GM20431 (cell line): Measurements from ENCODE around the gene TSKU.

ENCODE experiments used
- in situ Hi-C: fragments of 300-500 bp; cut with MseI, MboI; formaldehyde crosslinking; loops from one replicate; pipeline ENCODE4 v1.15.0; 2020; ENCODE audit warnings: low sequenced_read_pairs; ENCODE audit not compliant: unreplicated experiment

Gene TSKU

GRCh38 chr11:76798202-76798581, 15.0 kb downstream of the TSKU start:
- in situ Hi-C loops: loop anchor here (10.0 kb wide), 1 partner anchor 63 kb away; no protein-coding TSS in a partner anchor

DNA sequence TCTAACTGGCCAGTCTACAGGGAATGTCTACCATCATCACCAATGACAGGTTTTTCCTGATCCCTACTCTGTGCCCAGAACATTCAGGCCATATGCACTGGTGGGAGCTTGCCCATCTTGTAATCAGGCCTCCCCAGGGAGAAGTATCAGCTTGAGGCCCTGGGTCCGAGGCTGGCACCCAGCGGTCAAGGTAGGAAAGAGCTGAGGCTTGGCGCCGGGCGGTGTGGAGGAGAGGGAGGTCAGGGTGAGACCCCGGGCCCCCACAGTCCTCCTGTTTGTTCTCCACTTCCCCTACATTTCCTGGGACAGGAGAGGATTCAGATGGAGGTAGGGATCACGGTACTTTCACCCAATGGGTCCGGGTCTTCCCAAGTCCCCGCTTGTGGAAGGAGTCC, 15.5 kb downstream of the TSKU start:
- in situ Hi-C loops: loop anchor here (10.0 kb wide), 1 partner anchor 64 kb away; no protein-coding TSS in a partner anchor

- in situ Hi-C loops: loop anchor here (10.0 kb wide), 1 partner anchor 64 kb away; no protein-coding TSS in a partner anchor
These were observed 16.1 kb downstream of the TSKU start for GRCh38 chr11:76799066-76799804.

- in situ Hi-C loops: no loop called here
These were observed 17.5 kb downstream of the TSKU start for GRCh38 chr11:76800466-76801200.

GRCh38 chr11:76801225-76801624, 18.1 kb downstream of the TSKU start:
- in situ Hi-C loops: no loop called here

GRCh38 chr11:76801736-76802135, 18.6 kb downstream of the TSKU start:
- in situ Hi-C loops: no loop called here

DNA sequence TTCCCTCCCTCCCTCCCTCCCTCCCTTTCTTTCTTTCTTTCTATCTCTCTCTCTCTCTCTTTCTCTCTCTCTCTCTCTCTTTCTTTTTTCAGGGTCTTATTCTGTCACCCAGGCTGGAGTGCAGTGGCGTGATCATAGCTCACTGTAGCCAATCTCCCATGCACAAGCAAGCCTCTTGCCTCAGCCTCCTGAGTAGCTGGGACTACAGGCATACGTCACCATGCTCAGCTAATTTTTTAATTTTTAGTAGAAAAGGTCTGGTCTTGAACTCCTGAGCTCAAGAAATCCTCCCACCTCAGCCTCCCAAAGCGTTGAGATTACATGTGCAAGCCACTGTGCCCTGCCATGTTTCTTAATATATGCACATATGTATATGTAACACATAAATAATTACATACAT, 19.0 kb downstream of the TSKU start:
- in situ Hi-C loops: no loop called here

DNA sequence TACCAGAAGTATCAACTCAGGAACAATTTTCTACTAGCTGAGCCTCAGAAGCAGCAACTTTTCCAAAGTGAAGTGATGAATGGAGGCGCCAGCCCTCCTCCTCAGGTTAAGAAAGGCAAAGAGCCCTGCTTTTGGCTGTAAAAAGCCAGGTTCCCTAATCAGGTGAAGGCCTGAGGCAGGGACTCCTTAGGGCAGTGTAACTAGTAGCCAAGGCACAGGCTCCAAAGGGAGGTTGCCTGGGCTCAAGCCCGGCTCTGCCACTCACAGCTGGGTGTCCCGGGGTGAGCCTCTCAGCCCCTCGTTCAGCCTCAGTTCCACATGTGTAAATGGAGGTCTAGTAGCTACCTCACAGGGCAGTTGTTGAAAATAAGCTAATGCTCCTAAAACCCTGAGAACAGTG, 19.5 kb downstream of the TSKU start:
- in situ Hi-C loops: no loop called here

DNA sequence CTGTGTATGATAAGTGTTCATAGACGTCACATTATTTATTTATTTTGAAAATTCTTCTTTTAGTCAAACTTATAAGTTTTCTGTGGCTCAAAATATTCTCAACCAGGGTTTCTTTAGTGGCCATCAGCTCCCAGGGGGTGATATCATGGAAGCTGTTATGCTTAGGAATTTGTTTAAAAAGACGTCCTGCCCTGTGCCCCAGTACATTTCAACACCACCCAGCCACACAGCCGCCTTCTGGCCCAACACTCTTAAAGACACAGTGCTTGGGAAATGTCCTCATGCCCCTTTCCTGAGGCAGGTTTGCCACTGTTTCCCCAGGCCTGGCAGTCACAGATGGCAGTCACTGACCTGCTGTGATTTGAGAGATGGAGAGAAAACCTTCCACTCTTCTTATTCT, 19.9 kb downstream of the TSKU start:
- in situ Hi-C loops: no loop called here

DNA sequence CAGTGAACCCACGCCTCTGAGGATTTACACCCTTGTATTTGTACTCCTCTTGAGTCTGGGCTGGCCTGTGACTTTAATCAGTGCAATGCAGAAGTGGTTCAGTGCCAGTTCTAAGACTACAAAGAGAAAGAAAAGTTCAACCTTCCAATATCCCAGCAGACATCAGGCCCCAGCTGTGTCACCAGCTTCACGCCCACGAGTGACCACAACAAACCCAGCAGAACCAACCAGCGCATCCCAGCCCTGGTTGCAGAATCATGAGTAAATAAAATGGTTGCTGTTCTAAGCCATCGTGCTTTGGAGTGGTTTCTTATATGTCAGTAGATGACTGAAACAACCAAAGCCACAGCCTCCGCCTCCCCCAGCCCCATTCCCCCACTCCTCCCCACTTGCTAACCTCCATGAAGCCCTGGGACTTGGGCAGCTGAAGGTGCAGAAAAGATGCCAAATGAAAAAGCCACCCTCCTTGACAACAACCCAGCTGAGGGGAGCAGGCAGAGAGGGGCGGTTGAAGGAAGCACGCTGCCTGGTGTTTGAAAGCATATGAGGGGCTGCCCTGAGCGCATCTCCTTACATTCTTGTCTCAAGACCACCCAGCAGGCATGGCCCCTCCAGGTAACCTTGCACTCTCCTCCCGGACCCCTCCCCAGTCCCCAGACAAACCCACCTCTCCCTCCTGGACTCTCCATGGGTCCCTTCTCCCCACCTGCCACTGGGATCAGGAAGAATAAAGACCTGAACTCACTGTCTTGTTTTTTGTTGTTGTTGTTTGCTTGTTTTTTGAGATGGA, 20.9 kb downstream of the TSKU start:
- in situ Hi-C loops: no loop called here

DNA sequence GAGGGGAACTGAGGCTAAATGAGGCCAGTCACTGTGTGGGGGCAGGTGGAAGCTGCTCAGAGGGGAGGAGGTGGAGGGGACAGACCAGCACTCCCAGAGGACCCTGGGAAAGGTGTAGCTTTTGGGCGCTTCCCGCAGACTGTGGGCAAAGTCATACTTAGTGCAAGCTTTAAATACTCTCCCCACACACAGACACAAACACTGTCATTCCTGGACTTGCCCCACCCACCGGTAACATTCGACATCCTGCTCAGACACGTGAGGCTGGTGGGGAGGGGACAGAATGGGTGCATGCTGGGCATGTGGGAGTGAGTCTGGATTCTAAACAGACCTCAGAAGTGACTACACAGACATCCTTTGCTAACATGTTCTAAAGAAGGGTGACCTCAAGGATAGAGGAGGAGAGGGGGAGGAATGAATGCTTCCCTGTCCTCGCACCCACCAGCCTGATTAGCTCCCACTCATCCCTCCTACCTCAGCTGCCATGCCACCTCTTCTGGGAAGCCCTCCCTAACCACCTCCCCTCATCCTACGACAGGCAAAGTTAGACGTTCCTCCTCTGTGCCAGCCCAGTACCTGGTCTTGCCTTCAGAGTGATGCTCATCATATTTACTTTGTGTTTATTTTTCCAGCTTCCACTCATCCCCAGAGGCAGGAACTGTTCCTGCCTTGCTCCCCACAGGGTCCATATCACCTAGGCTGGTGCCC, 22.2 kb downstream of the TSKU start:
- in situ Hi-C loops: no loop called here

GRCh38 chr11:76806131-76806530, 23.0 kb downstream of the TSKU start:
- in situ Hi-C loops: no loop called here

DNA sequence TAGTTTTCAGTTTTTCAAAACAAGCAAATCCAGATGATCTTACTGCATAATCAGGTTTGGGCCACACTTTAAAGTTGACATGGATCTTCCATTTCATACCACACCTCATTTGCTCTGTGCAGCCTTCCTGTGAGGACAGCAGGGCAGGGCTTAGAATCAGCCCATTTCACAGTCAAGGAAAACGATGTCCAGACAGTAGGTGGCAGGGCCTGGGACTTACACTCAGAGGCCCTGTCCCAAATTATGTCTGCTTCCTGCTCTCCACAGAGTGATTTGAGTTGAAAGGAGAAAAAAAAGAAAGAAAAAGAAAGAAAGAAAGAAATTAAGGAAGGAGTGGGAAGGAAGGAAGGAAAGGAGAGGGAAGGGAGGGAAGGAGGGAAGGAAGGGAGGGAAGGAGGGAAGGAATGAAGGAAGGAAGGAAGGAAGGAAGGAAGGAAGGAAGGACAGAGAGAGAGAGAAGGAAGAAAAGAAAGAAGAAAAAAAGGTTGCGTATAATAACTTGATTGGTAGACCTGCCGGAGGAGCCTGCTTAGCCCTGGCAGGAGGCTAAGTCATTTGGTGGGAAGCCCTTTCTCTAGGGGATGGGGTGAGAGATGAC, 23.6 kb downstream of the TSKU start:
- in situ Hi-C loops: no loop called here

GRCh38 chr11:76807206-76807875, 24.2 kb downstream of the TSKU start:
- in situ Hi-C loops: no loop called here

DNA sequence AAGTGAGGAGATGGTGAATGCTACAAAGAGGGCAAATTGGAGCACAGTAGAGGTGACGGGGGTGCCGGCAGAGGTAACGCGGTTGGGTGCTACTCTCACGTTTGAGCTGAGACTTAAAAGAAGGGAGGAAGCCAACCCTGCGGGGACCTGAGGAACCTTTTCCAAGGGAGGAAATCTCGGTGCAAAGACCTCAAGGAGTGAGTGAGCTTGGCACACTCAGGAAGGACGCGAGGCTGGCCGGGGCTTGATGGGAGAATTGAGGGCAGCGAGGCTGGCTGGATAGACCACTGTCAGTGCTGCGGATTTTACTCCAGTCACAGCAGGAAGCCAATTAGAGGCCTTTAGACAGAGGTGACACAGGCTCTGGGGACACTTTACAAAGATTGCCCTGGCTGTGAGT, 25.0 kb downstream of the TSKU start:
- in situ Hi-C loops: no loop called here

DNA sequence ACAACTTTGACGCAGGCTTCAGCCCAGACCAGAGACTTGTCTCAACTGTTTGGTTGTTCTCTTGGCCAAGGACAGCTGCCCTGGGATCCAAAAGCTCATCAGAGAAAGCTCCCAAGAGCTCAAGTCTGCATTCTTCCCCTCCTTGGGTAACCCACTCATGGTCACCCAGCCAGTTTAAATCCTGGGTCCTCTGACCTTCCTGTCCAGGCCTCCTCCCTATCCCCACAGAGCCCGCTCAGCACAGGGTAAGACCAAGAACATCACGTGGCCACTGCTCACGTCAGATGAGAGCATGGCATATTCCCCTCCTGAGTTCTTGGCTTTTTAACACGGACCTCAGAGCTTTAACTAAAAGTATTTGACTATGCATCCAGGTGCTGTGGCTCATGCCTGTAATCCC, 25.8 kb downstream of the TSKU start:
- in situ Hi-C loops: no loop called here

- in situ Hi-C loops: no loop called here
These were observed 27.1 kb downstream of the TSKU start for GRCh38 chr11:76810151-76810853.

DNA sequence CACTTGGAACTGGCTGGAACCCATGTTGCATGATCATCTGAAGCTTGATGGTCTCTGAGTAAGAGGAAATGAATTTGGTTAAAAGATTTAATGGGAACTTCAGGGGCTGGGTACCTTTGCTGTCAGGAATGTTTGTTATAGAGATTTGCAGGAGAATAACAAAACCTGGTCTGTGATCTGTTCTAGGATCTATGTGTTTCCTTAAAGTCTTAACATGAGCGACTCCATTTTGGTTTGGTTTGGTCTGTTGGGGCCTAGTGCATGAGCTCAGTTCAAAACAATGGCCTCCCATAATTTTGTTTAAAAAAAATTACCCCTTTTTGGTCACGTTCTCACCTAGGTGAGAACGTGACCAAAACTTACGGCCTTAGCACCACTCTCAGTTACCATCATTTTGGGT, 28.1 kb downstream of the TSKU start:
- in situ Hi-C loops: no loop called here

DNA sequence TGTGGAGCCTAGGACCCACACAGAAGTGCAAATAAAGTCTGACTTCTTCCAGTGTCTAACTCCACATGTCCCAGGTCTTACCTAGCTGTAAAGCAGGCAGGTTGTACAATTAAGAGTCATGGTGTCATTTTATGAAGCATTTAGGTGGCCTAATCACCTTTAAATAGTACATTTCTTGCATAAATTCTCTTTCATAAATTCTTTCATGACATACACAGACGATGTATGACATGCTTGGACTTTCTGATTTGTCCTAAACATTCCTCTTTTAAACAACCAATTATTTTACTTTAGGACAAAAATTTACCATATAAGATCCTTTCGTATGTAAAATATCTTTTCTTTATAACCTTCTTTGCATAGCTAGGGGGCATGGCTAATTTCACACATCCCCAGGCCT, 31.3 kb downstream of the TSKU start:
- in situ Hi-C loops: no loop called here
